HCT116 (cell line): ENCODE measurements around the gene TMSB10. TPM values are rescaled to one million over a fixed set of nuclear protein-coding genes. Genes with fewer than 3 reads are reported as not detected.

Experiments
- ATAC-seq: fragments of 200-7000 bp; cut with Tn5 transposase; 2 replicates; pipeline ENCODE4 v1.9.1; 2020; ENCODE audit warnings: mild to moderate bottlenecking, moderate library complexity
- BruUV-seq: library from RNA; stranded (reverse); fragments of 400-500 nt; replicated peaks from 2 replicates; lab custom pipeline; 2021; lab: Mats Ljungman, UMichigan
- CTCF ChIA-PET: fragments of 300-600 bp; sonication (Branson Sonifier 250); formaldehyde crosslinking; loops from one replicate; lab custom pipeline; 2021; ENCODE audit warnings: antibody characterized with exemption; lab: Charles Lee
- POLR2A ChIA-PET: fragments of 300-600, 350-600 bp; sonication (Branson Sonifier 250); formaldehyde crosslinking; loops from one replicate; lab custom pipeline; 2021; ENCODE audit warnings: antibody characterized with exemption; lab: Charles Lee
- RAD21 ChIA-PET, 2 experiments: fragments of 300-600 bp; sonication (Branson Sonifier 250); formaldehyde crosslinking; loops; one replicate each; lab custom pipeline; 2023; ENCODE audit warnings: low total read pairs in 2 of 2; ENCODE audit not compliant: uncharacterized antibody in 2 of 2, unreplicated experiment in 2 of 2, low non-redundant PET in 1 of 2; lab: Charles Lee
- DNase-seq: peaks from one replicate; pipeline ENCODE4 v3.0.0-alpha.2; 2010; ENCODE audit warnings: low read depth, low spot score
- H2AFZ ChIP-seq: fragments of 200-600 bp; shearing (Covaris generic), sonication (generic); 2 replicates; pipeline ENCODE4 v1.6.1; 2017; ENCODE audit warnings: low read depth, mixed run types, mixed read lengths, antibody characterized with exemption, low read length; ENCODE audit not compliant: poor library complexity, severe bottlenecking
- H3K27ac ChIP-seq: 2 replicates; pipeline ENCODE4 v1.5.1; 2012; ENCODE audit warnings: low read depth, low read length
- H3K27me3 ChIP-seq: fragments of 200-600 bp; sonication (generic); 2 replicates; pipeline ENCODE4 v1.6.1; 2016; ENCODE audit warnings: mixed run types, low read length, mixed read lengths; ENCODE audit not compliant: insufficient read depth
- H3K36me3 ChIP-seq, 2 experiments: fragments of 200-500 bp in 1 of 2; fragments of 200-600 bp in 1 of 2; sonication (Bioruptor generic) in 1 of 2; sonication (generic) in 1 of 2; 2 replicates each; pipeline versions ENCODE4 v1.5.1 to v1.6.1; 2014 to 2016; ENCODE audit warnings: low read length in 2 of 2, inconsistent platforms in 1 of 2, mixed read lengths in 1 of 2, mixed run types in 1 of 2; ENCODE audit not compliant: insufficient read depth in 2 of 2, control insufficient read depth in 1 of 2
- H3K4me1 ChIP-seq, 2 experiments: fragments of 200-600 bp in 1 of 2; sonication (generic) in 1 of 2; 2 replicates each; pipeline versions ENCODE4 v1.5.1 to v1.6.1; 2012 to 2017; ENCODE audit warnings: low read length in 2 of 2, inconsistent platforms in 1 of 2, mild to moderate bottlenecking in 1 of 2, mixed read lengths in 1 of 2, mixed run types in 1 of 2, moderate library complexity in 1 of 2; ENCODE audit not compliant: insufficient read depth in 2 of 2, control insufficient read depth in 1 of 2
- H3K4me2 ChIP-seq: fragments of 200-600 bp; sonication (generic); 2 replicates; pipeline ENCODE4 v1.6.1; 2017; ENCODE audit warnings: mixed run types, low read length, mixed read lengths
- H3K4me3 ChIP-seq, 2 experiments: fragments of 200-600 bp in 1 of 2; sonication (generic) in 1 of 2; replicated peaks in 1 of 2; 2 replicates each; pipeline ENCODE4 v1.5.1; 2011 to 2016; ENCODE audit warnings: low read length in 2 of 2, control low read depth in 1 of 2, low read depth in 1 of 2, mild to moderate bottlenecking in 1 of 2, mixed read lengths in 1 of 2, mixed run types in 1 of 2
- H3K79me2 ChIP-seq: fragments of 200-600 bp; sonication (generic); 2 replicates; pipeline ENCODE4 v1.6.1; 2017; ENCODE audit warnings: mild to moderate bottlenecking, mixed run types, low read length, moderate library complexity, mixed read lengths; ENCODE audit not compliant: insufficient read depth
- H3K9ac ChIP-seq: fragments of 200-600 bp; sonication (generic); 2 replicates; pipeline ENCODE4 v1.6.1; 2016; ENCODE audit warnings: low read length, mixed read lengths
- H3K9me2 ChIP-seq: fragments of 200-600 bp; sonication (generic), shearing (Covaris generic); 2 replicates; pipeline ENCODE4 v1.6.1; 2017; ENCODE audit warnings: mixed run types, mild to moderate bottlenecking, moderate library complexity; ENCODE audit not compliant: insufficient read depth
- H3K9me3 ChIP-seq, 2 experiments: fragments of 200-500 bp in 1 of 2; fragments of 200-600 bp in 1 of 2; sonication (Bioruptor generic) in 1 of 2; sonication (generic) in 1 of 2; 2 replicates each; pipeline ENCODE4 v1.6.1; 2014 to 2017; ENCODE audit warnings: low read length in 2 of 2, mixed read lengths in 2 of 2, inconsistent platforms in 1 of 2, low read depth in 1 of 2, mild to moderate bottlenecking in 1 of 2, mixed run types in 1 of 2, moderate library complexity in 1 of 2; ENCODE audit not compliant: control insufficient read depth in 1 of 2, insufficient read depth in 1 of 2
- H4K20me1 ChIP-seq: fragments of 200-600 bp; sonication (generic), shearing (Covaris generic); 2 replicates; pipeline ENCODE4 v1.6.1; 2017; ENCODE audit warnings: mixed run types, mild to moderate bottlenecking, moderate library complexity; ENCODE audit not compliant: insufficient read depth
- CBX3 ChIP-seq: IDR thresholded peaks from 2 replicates; pipeline ENCODE4 v1.6.1; 2012; ENCODE audit warnings: low read depth
- ELF1 ChIP-seq: IDR thresholded peaks from 2 replicates; pipeline ENCODE4 v1.6.1; 2012; ENCODE audit warnings: low read depth, borderline replicate concordance
- EZH2 ChIP-seq: fragments of 200-600 bp; sonication (generic); IDR thresholded peaks from 2 replicates; pipeline ENCODE4 v1.6.1; 2017; ENCODE audit warnings: antibody characterized with exemption, mixed run types
- EZH2phosphoT487 ChIP-seq: fragments of 200-600 bp; IDR thresholded peaks from 2 replicates; pipeline ENCODE4 v1.6.1; 2018; ENCODE audit warnings: antibody characterized with exemption, borderline replicate concordance
- JUND ChIP-seq: IDR thresholded peaks from 2 replicates; pipeline ENCODE4 v1.6.1; 2012
- POLR2AphosphoS5 ChIP-seq: IDR thresholded peaks from 2 replicates; pipeline ENCODE4 v1.6.1; 2011; ENCODE audit warnings: mild to moderate bottlenecking, low read depth, low read length, moderate library complexity
- SIN3A ChIP-seq: IDR thresholded peaks from 2 replicates; pipeline ENCODE4 v1.6.1; 2012; ENCODE audit warnings: low read depth
- SP1 ChIP-seq: IDR thresholded peaks from 2 replicates; pipeline ENCODE4 v1.6.1; 2012; ENCODE audit warnings: low read depth
- TCF7L2 ChIP-seq: IDR thresholded peaks from 2 replicates; pipeline ENCODE4 v1.7.0; 2011; ENCODE audit warnings: borderline replicate concordance, inconsistent platforms; ENCODE audit not compliant: insufficient read depth, insufficient read length; ENCODE audit errors: extremely low read depth
- YY1 ChIP-seq: IDR thresholded peaks from 2 replicates; pipeline ENCODE4 v1.6.1; 2011; ENCODE audit warnings: low read length, low read depth, moderate library complexity, mild to moderate bottlenecking; ENCODE audit not compliant: insufficient replicate concordance; ENCODE audit errors: extremely low read depth
- ZFX ChIP-seq: fragments of 450-650 bp; IDR thresholded peaks from 2 replicates; pipeline ENCODE4 v1.6.1; 2017
- ZNF274 ChIP-seq: fragments of 200-500 bp; sonication (Bioruptor generic); IDR thresholded peaks from 2 replicates; pipeline ENCODE4 v1.6.1; 2014; ENCODE audit warnings: mild to moderate bottlenecking, low read depth, low read length, inconsistent platforms
- intact Hi-C: fragments of 100-400 bp; cut with micrococcal nuclease; formaldehyde crosslinking; loops from 2 replicates; pipeline ENCODE4 v1.10.0; 2022
- total RNA-seq: library from RNA; stranded (reverse); gene quantifications from one replicate; pipeline ENCODE4 v1.2.1, GENCODE V29; 2021; ENCODE audit not compliant: unreplicated experiment
- TF ChIP-seq, protein P1 (sequence below), 3 experiments: fragments of 200-600 bp in 1 of 3; sonication (generic) in 1 of 3; IDR thresholded peaks in 2 of 3; conservative IDR thresholded peaks in 1 of 3; 2 replicates each; pipeline ENCODE4 v1.5.1; 2012 to 2017; ENCODE audit warnings: low read depth in 2 of 3, low read length in 2 of 3, antibody characterized with exemption in 1 of 3, borderline replicate concordance in 1 of 3, control low read depth in 1 of 3, mild to moderate bottlenecking in 1 of 3, mixed read lengths in 1 of 3, mixed run types in 1 of 3, moderate library complexity in 1 of 3; ENCODE audit not compliant: insufficient read depth in 1 of 3
- TF ChIP-seq, protein P2 (sequence below): IDR thresholded peaks from 2 replicates; pipeline ENCODE4 v1.6.1; 2011; ENCODE audit warnings: mild to moderate bottlenecking, low read length, moderate library complexity; ENCODE audit not compliant: insufficient replicate concordance; ENCODE audit errors: extremely low read depth
- TF ChIP-seq, protein P3 (sequence below): IDR thresholded peaks from 2 replicates; pipeline ENCODE4 v1.6.1; 2012
- TF ChIP-seq, protein P4 (sequence below): IDR thresholded peaks from 2 replicates; pipeline ENCODE4 v1.6.1; 2012

TMSB10 gene
- total RNA-seq, 1 experiment from 2014 or later: 2,677 TPM

DNA sequence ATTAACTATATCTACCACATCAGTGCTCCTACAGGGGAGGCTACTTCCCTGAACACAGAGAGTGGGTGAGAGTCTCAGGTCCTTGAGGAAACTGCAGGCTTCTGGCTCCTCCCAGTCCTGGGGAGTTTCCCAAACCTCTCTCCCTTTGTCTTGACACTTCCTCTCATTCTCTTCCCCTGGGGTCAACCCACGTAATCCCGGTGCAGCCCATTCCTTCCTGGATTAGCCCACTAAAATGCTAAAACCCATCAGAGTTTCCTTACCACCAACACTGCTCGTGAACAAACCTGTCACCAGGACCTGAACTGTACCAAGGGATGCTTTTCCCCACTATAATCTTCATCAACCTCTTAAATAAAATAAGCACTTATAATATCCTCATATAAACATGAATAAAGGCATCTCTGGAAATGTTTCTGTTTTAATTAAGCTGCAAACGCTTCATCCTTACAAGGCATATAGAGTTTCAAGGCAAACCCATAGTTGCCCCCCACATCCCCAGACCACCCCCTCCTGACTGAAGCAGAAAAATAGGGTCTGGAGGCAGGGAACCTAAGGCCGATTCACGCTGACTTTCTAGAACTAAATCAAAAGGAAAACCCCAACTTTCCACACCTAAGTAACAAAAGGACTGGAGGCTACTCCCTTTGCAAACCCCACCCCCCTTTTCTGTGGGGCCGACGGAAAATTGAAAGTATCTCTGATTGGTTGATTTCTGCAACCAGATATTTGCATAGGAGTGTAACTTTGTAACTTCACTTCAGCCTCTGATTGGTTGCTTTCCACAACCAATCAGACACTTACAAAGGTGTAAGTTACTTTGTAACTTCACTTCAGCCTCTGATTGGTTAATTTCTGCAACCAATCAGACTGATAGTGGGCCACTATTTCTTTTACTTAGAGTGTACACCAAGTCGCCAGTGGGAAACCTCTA, 19.0 kb downstream of the TMSB10 start:
- Histone ChIP-seq H4K20me1 (no peaks in the 10 kb centered on the region), H3K4me2 (peak overlapping the region; percentile 100; the same call in 1 of the 2 replicates)
- intact Hi-C loops: loop anchor here (1.0 to 5.0 kb wide), 2 partner anchors 42 to 292 kb away; no protein-coding TSS in a partner anchor

More for the DNA sequence above, 19.0 kb downstream of the TMSB10 start:
- Histone ChIP-seq H3K36me3 (no peaks in the 10 kb centered on the region), H3K4me3 (no peak overlapping the region), H3K9me2 (no peaks in the 10 kb centered on the region), H2AFZ (peak overlapping the region; percentile 13), H3K4me1 (peaks cover 17 to 56% of the 10 kb centered on the region in 2 experiments), H3K9ac (no peak overlapping the region), H3K79me2 (no peaks in the 10 kb centered on the region), H3K27ac (peak overlapping the region; percentile 73; the same call in 1 of the 2 replicates), H3K27me3 (no peaks in the 10 kb centered on the region), H3K9me3 (no peaks in the 10 kb centered on the region)
- no peak for DNase-seq
- ATAC-seq: no peak
- ChIA-PET RAD21 (interaction anchor here in 1 of 2 experiments (1.7 kb wide), 1 partner anchor 142 kb away, joined by 4 read pairs; no protein-coding TSS in a partner anchor), POLR2A (interaction anchor here (1.1 to 9.0 kb wide), 7 partner anchors 8 to 51 kb away, joined by 3 to 163 read pairs (median 4); partner anchors contain the start of genes KCMF1 and TMSB10), CTCF (interaction anchor here (0.8 to 2.2 kb wide), 19 partner anchors 11 to 610 kb away, joined by 3 to 39 read pairs (median 8); partner anchors contain the start of gene TMSB10)
- TF ChIP-seq, protein P1, sequence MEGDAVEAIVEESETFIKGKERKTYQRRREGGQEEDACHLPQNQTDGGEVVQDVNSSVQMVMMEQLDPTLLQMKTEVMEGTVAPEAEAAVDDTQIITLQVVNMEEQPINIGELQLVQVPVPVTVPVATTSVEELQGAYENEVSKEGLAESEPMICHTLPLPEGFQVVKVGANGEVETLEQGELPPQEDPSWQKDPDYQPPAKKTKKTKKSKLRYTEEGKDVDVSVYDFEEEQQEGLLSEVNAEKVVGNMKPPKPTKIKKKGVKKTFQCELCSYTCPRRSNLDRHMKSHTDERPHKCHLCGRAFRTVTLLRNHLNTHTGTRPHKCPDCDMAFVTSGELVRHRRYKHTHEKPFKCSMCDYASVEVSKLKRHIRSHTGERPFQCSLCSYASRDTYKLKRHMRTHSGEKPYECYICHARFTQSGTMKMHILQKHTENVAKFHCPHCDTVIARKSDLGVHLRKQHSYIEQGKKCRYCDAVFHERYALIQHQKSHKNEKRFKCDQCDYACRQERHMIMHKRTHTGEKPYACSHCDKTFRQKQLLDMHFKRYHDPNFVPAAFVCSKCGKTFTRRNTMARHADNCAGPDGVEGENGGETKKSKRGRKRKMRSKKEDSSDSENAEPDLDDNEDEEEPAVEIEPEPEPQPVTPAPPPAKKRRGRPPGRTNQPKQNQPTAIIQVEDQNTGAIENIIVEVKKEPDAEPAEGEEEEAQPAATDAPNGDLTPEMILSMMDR (IDR thresholded peaks at IDR 0.05 in 2 of 3, conservative IDR thresholded peaks at IDR 0.05 in 1 of 3; ENCODE audit: borderline replicate concordance in 1 of 3, insufficient read depth in 1 of 3, low read depth in 2 of 3, low read length in 2 of 3): no peak
- TF ChIP-seq ZFX (no peak), JUND (no peak), SP1 (no peak), ELF1 (no peak), TCF7L2 (no peak), CBX3 (no peak), POLR2AphosphoS5 (no peak), YY1 (no peak), EZH2phosphoT487 (no peak), ZNF274 (no peak), SIN3A (no peak), EZH2 (no peak)
- TF ChIP-seq, protein P2, sequence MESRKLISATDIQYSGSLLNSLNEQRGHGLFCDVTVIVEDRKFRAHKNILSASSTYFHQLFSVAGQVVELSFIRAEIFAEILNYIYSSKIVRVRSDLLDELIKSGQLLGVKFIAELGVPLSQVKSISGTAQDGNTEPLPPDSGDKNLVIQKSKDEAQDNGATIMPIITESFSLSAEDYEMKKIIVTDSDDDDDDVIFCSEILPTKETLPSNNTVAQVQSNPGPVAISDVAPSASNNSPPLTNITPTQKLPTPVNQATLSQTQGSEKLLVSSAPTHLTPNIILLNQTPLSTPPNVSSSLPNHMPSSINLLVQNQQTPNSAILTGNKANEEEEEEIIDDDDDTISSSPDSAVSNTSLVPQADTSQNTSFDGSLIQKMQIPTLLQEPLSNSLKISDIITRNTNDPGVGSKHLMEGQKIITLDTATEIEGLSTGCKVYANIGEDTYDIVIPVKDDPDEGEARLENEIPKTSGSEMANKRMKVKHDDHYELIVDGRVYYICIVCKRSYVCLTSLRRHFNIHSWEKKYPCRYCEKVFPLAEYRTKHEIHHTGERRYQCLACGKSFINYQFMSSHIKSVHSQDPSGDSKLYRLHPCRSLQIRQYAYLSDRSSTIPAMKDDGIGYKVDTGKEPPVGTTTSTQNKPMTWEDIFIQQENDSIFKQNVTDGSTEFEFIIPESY: no peak
- TF ChIP-seq, protein P3, sequence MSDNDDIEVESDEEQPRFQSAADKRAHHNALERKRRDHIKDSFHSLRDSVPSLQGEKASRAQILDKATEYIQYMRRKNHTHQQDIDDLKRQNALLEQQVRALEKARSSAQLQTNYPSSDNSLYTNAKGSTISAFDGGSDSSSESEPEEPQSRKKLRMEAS: no peak
- TF ChIP-seq, protein P4, sequence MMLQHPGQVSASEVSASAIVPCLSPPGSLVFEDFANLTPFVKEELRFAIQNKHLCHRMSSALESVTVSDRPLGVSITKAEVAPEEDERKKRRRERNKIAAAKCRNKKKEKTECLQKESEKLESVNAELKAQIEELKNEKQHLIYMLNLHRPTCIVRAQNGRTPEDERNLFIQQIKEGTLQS: no peak
- BruUV-seq: no TSS peak
